Lower leg skin (tissue), 3 donors: Measurements from ENCODE around the gene PCDHGC4.

Experiments used
- CTCF ChIP-seq, 3 donors: fragments of 450-650 bp; IDR thresholded peaks; one replicate each; pipeline ENCODE4 v1.5.1; 2016; ENCODE audit warnings: antibody characterized with exemption in 3 of 3, mild to moderate bottlenecking in 3 of 3, moderate library complexity in 2 of 3
- POLR2A ChIP-seq, 2 donors: fragments of 450-650 bp; IDR thresholded peaks; one replicate each; pipeline ENCODE4 v1.6.1; 2016 to 2017; ENCODE audit warnings: antibody characterized with exemption in 2 of 2, mild to moderate bottlenecking in 1 of 2, moderate library complexity in 1 of 2

- TF ChIP-seq CTCF (IDR thresholded peaks at IDR 0.05) (no peak), POLR2A (IDR thresholded peaks at IDR 0.05) (no peak)
Observed at GRCh38 chr5:141490271-141490670, 5.4 kb downstream of the PCDHGC4 start.
